Measurements from ENCODE around the gene TMTC1.

TMTC1 gene

GRCh38 chr12:29756741-29757390 lies 26.9 kb downstream of the TMTC1 start:
- Histone ChIP-seq H3K36me3 (ENCODE audit: control insufficient read depth, insufficient read depth, low read length) (no peaks in the 10 kb centered on the region), H3K9me3 (ENCODE audit: control insufficient read depth, insufficient read depth, low read length) (no peaks in the 10 kb centered on the region)

GRCh38 chr12:29754235-29755189 lies 29.2 kb downstream of the TMTC1 start:
- no CpG with 5 or more reads among the region's 8 CpGs for WGBS (ENCODE audit: insufficient coverage, insufficient read length)
- no peaks in the 10 kb centered on the region for H3K27me3 ChIP-seq (ENCODE audit: control insufficient read depth, insufficient read depth, low read length)
- no peak overlapping the region for H3K4me3 ChIP-seq (ENCODE audit: low read length)
- DNase-seq (ENCODE audit: low read depth, low spot score): no peak
- H3K9me3 ChIP-seq (ENCODE audit: control insufficient read depth, insufficient read depth, low read length): no peaks in the 10 kb centered on the region
- H3K27ac ChIP-seq (ENCODE audit: low read length): no peak overlapping the region
- H3K36me3 ChIP-seq (ENCODE audit: control insufficient read depth, insufficient read depth, low read length): no peaks in the 10 kb centered on the region
- no peaks in the 10 kb centered on the region for H3K4me1 ChIP-seq (ENCODE audit: control insufficient read depth, insufficient read depth, low read length)

More at GRCh38 chr12:29756741-29757390, 26.9 kb downstream of the TMTC1 start:
- Histone ChIP-seq H3K27me3 (ENCODE audit: control insufficient read depth, insufficient read depth, low read length) (no peaks in the 10 kb centered on the region), H3K4me1 (ENCODE audit: control insufficient read depth, insufficient read depth, low read length) (no peaks in the 10 kb centered on the region), H3K4me3 (ENCODE audit: low read length) (no peak overlapping the region), H3K27ac (ENCODE audit: low read length) (no peak overlapping the region)
- DNase-seq (ENCODE audit: low read depth, low spot score): no peak

GRCh38 chr12:29752121-29752520 lies 31.6 kb downstream of the TMTC1 start:
- H3K4me1 ChIP-seq (ENCODE audit: control insufficient read depth, insufficient read depth, low read length): no peaks in the 10 kb centered on the region
- H3K27me3 ChIP-seq (ENCODE audit: control insufficient read depth, insufficient read depth, low read length): no peaks in the 10 kb centered on the region
- no peaks in the 10 kb centered on the region for H3K36me3 ChIP-seq (ENCODE audit: control insufficient read depth, insufficient read depth, low read length)
- no peak overlapping the region for H3K27ac ChIP-seq (ENCODE audit: low read length)
- no peak overlapping the region for H3K4me3 ChIP-seq (ENCODE audit: low read length)
- H3K9me3 ChIP-seq (ENCODE audit: control insufficient read depth, insufficient read depth, low read length): no peaks in the 10 kb centered on the region
- WGBS (ENCODE audit: insufficient coverage, insufficient read length): no CpG with 5 or more reads among the region's 3 CpGs
- no peak for DNase-seq (ENCODE audit: low read depth, low spot score)

- no peaks in the 10 kb centered on the region for H3K36me3 ChIP-seq (ENCODE audit: control insufficient read depth, insufficient read depth, low read length)
- no peak overlapping the region for H3K4me3 ChIP-seq (ENCODE audit: low read length)
- H3K27ac ChIP-seq (ENCODE audit: low read length): no peak overlapping the region
- no peak for DNase-seq (ENCODE audit: low read depth, low spot score)
- no CpG with 5 or more reads among the region's 6 CpGs for WGBS (ENCODE audit: insufficient coverage, insufficient read length)
- no peaks in the 10 kb centered on the region for H3K4me1 ChIP-seq (ENCODE audit: control insufficient read depth, insufficient read depth, low read length)
- no peaks in the 10 kb centered on the region for H3K9me3 ChIP-seq (ENCODE audit: control insufficient read depth, insufficient read depth, low read length)
- H3K27me3 ChIP-seq (ENCODE audit: control insufficient read depth, insufficient read depth, low read length): no peaks in the 10 kb centered on the region
These were observed 32.1 kb downstream of the TMTC1 start for GRCh38 chr12:29751676-29752075.

GRCh38 chr12:29750928-29751220 lies 32.9 kb downstream of the TMTC1 start:
- Histone ChIP-seq H3K4me1 (ENCODE audit: control insufficient read depth, insufficient read depth, low read length) (no peaks in the 10 kb centered on the region), H3K4me3 (ENCODE audit: low read length) (no peak overlapping the region), H3K9me3 (ENCODE audit: control insufficient read depth, insufficient read depth, low read length) (no peaks in the 10 kb centered on the region), H3K36me3 (ENCODE audit: control insufficient read depth, insufficient read depth, low read length) (no peaks in the 10 kb centered on the region), H3K27ac (ENCODE audit: low read length) (no peak overlapping the region), H3K27me3 (ENCODE audit: control insufficient read depth, insufficient read depth, low read length) (no peaks in the 10 kb centered on the region)
- no peak for DNase-seq (ENCODE audit: low read depth, low spot score)

- Histone ChIP-seq H3K4me1 (ENCODE audit: control insufficient read depth, insufficient read depth, low read length) (no peaks in the 10 kb centered on the region), H3K36me3 (ENCODE audit: control insufficient read depth, insufficient read depth, low read length) (no peaks in the 10 kb centered on the region), H3K27ac (ENCODE audit: low read length) (no peak overlapping the region), H3K9me3 (ENCODE audit: control insufficient read depth, insufficient read depth, low read length) (no peaks in the 10 kb centered on the region), H3K27me3 (ENCODE audit: control insufficient read depth, insufficient read depth, low read length) (no peaks in the 10 kb centered on the region), H3K4me3 (ENCODE audit: low read length) (no peak overlapping the region)
- no CpG with 5 or more reads among the region's 1 CpG for WGBS (ENCODE audit: insufficient coverage, insufficient read length)
- DNase-seq (ENCODE audit: low read depth, low spot score): no peak
These were observed 33.4 kb downstream of the TMTC1 start for GRCh38 chr12:29750131-29750927.

GRCh38 chr12:29744365-29744764 lies 39.4 kb downstream of the TMTC1 start:
- peaks cover 2% of the 10 kb centered on the region; the same call in 1 of the 2 replicates for H3K4me1 ChIP-seq (ENCODE audit: control insufficient read depth, insufficient read depth, low read length)
- WGBS (ENCODE audit: insufficient coverage, insufficient read length): no CpG with 5 or more reads among the region's 1 CpG
- H3K27ac ChIP-seq (ENCODE audit: low read length): no peak overlapping the region
- H3K27me3 ChIP-seq (ENCODE audit: control insufficient read depth, insufficient read depth, low read length): no peaks in the 10 kb centered on the region
- H3K9me3 ChIP-seq (ENCODE audit: control insufficient read depth, insufficient read depth, low read length): no peaks in the 10 kb centered on the region
- DNase-seq (ENCODE audit: low read depth, low spot score): no peak
- no peak overlapping the region for H3K4me3 ChIP-seq (ENCODE audit: low read length)
- H3K36me3 ChIP-seq (ENCODE audit: control insufficient read depth, insufficient read depth, low read length): no peaks in the 10 kb centered on the region

GRCh38 chr12:29743801-29744200 lies 39.9 kb downstream of the TMTC1 start:
- no peaks in the 10 kb centered on the region for H3K36me3 ChIP-seq (ENCODE audit: control insufficient read depth, insufficient read depth, low read length)
- H3K9me3 ChIP-seq (ENCODE audit: control insufficient read depth, insufficient read depth, low read length): no peaks in the 10 kb centered on the region
- H3K27me3 ChIP-seq (ENCODE audit: control insufficient read depth, insufficient read depth, low read length): no peaks in the 10 kb centered on the region
- no CpG with 5 or more reads among the region's 3 CpGs for WGBS (ENCODE audit: insufficient coverage, insufficient read length)
- peaks cover 2% of the 10 kb centered on the region; the same call in 1 of the 2 replicates for H3K4me1 ChIP-seq (ENCODE audit: control insufficient read depth, insufficient read depth, low read length)
- H3K27ac ChIP-seq (ENCODE audit: low read length): no peak overlapping the region
- no peak overlapping the region for H3K4me3 ChIP-seq (ENCODE audit: low read length)
- no peak for DNase-seq (ENCODE audit: low read depth, low spot score)

GRCh38 chr12:29743077-29743476 lies 40.7 kb downstream of the TMTC1 start:
- Histone ChIP-seq H3K4me1 (ENCODE audit: control insufficient read depth, insufficient read depth, low read length) (peaks cover 2% of the 10 kb centered on the region; the same call in 1 of the 2 replicates), H3K4me3 (ENCODE audit: low read length) (no peak overlapping the region), H3K27me3 (ENCODE audit: control insufficient read depth, insufficient read depth, low read length) (no peaks in the 10 kb centered on the region), H3K9me3 (ENCODE audit: control insufficient read depth, insufficient read depth, low read length) (no peaks in the 10 kb centered on the region), H3K27ac (ENCODE audit: low read length) (no peak overlapping the region), H3K36me3 (ENCODE audit: control insufficient read depth, insufficient read depth, low read length) (no peaks in the 10 kb centered on the region)
- no peak for DNase-seq (ENCODE audit: low read depth, low spot score)
- WGBS (ENCODE audit: insufficient coverage, insufficient read length): no CpG with 5 or more reads among the region's 4 CpGs

- Histone ChIP-seq H3K27ac (ENCODE audit: low read length) (no peak overlapping the region), H3K4me1 (ENCODE audit: control insufficient read depth, insufficient read depth, low read length) (peaks cover 2% of the 10 kb centered on the region; the same call in 1 of the 2 replicates), H3K36me3 (ENCODE audit: control insufficient read depth, insufficient read depth, low read length) (no peaks in the 10 kb centered on the region), H3K9me3 (ENCODE audit: control insufficient read depth, insufficient read depth, low read length) (no peaks in the 10 kb centered on the region), H3K27me3 (ENCODE audit: control insufficient read depth, insufficient read depth, low read length) (no peaks in the 10 kb centered on the region), H3K4me3 (ENCODE audit: low read length) (no peak overlapping the region)
- DNase-seq (ENCODE audit: low read depth, low spot score): no peak
- WGBS (ENCODE audit: insufficient coverage, insufficient read length): no CpG with 5 or more reads among the region's 1 CpG
These were observed 41.1 kb downstream of the TMTC1 start for GRCh38 chr12:29742646-29743045.
